ENCODE data around the gene PSD2.

Gene PSD2

GRCh38 chr5:139812836-139813805 lies 17.5 kb downstream of the PSD2 start:
- no peak for DNase-seq (ENCODE audit: low read depth)

DNA sequence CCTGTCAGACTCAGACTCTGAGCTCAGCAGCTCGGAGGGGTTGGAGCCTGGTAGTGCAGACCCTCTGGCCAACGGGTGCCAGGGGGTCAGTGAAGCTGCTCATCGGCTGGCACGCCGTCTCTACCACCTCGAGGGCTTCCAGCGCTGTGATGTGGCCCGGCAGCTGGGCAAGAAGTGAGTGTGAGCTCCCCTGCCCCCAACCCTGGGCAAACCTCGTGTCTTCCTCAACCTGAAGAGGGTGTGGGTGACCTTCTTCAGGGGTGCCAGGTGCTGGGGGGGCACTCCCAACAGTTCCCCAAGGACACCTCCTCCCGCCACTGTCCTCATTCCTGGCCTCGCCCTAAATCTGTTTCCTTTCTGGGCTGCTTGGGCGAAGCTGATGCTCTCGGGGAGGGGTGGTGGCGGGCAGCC lies 18.6 kb downstream of the PSD2 start:
- no peak for DNase-seq (ENCODE audit: low read depth)

DNA sequence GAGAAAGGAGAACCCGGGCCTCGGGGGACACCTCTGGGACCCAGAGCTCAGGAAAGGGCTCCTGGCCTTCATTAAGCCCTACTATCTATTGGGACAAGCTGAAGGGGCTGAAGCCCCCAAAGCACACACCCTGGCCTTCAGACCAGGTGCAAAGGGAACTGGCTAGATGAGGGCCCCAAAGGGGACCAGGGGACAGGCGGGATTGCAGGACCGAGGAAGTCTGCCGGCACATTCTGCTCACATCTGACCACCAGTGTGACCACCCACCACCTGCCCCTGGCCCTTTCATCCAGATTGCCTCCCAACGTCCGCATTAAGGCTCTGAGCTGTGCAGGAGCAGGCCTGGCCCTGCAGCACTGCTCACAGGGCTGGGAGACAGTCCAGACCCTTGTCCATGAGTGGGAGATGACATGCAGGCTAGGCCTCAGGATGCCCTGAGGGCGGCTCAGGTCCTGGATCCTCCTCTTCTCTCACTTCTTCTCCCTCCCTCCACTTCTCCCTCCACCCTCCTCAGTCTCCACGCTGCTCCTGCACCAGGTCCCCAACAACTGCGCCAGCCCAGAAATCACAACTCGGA lies 19.2 kb downstream of the PSD2 start:
- no peak for DNase-seq (ENCODE audit: low read depth)

- no peak for DNase-seq (ENCODE audit: low read depth)
Observed at GRCh38 chr5:139816566-139816965, 21.0 kb downstream of the PSD2 start.

GRCh38 chr5:139817362-139817761 lies 21.8 kb downstream of the PSD2 start:
- DNase-seq (ENCODE audit: low read depth): no peak

- no peak for DNase-seq (ENCODE audit: low read depth)
Observed at GRCh38 chr5:139817970-139818369, 22.4 kb downstream of the PSD2 start.

DNA sequence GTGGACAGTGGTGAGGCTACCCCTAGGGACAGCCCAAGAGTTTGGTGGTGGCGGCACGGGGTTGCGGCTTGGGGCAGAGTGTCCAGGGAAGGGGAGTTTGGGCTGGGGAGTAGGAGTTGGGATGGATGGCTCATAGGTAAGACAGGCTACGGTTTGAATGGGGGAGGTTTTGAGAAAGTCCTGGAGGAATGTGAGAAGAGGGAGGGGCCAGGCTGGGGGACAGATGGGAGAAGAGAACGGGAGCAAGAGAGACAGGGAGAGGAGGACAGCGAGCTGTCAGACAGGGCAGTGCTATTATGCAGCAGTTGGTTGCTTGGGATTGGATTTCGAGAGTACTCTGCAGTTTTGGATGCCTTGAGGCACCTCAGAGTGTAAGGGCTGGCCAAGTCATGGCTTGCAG lies 24.5 kb downstream of the PSD2 start:
- no peak for DNase-seq (ENCODE audit: low read depth)

DNA sequence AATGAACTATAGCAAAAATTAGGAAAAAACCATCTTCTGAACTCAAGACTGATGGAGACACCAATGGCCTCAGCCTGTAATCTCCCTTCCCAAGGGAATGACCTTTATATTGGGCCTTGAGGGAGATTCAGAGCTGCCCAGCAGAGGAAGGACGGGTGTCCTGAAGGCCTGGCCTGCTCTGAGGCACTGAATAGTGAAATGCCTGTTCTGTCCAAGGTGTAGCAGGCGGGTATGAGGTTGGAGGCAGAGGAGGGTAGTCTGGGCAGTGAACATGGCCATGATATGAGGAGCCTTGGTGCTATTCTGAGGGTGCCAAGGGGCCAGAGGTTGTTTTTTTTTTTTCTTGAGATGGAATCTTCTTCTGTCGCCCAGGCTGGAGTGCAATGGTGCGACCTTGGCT lies 25.0 kb downstream of the PSD2 start:
- DNase-seq (ENCODE audit: low read depth): no peak

DNA sequence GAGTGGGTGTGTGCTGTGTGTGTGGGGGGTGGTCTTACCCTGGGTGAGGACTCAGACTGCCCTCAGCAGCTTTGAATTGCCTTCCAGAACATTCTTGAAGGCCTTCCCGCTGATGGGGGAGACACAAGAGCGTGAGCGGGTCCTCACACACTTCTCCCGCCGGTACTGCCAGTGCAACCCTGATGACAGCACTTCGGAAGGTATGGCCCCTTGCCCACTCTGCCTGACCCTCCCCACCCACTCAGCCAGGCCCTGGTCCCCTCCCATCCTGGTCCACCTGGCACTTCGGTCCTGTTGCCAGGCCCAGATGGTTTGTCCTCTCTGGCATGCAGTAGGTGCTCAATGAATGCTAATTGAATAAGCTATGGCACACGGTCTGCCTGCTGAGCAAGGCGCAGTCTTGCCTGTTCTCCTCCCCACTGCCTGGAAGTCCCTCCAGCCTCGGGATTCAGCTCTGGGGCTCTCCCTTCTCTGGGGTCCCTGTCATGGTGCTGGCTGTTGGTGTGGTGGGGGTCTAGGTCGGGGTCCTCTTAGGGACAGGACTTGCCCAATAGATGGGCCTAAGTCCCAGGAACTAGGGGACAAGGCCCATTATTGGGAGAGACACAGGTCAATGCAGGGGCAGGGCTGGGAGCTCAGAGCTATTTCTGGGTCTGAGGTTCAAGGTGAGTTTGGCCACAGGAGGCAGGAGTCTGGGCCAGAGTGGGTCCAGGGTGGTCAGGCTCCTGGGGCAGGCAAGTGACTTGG lies 26.4 kb downstream of the PSD2 start:
- no peak for DNase-seq (ENCODE audit: low read depth)

GRCh38 chr5:139822553-139823425 lies 27.2 kb downstream of the PSD2 start:
- DNase-seq (ENCODE audit: low read depth): no peak

DNA sequence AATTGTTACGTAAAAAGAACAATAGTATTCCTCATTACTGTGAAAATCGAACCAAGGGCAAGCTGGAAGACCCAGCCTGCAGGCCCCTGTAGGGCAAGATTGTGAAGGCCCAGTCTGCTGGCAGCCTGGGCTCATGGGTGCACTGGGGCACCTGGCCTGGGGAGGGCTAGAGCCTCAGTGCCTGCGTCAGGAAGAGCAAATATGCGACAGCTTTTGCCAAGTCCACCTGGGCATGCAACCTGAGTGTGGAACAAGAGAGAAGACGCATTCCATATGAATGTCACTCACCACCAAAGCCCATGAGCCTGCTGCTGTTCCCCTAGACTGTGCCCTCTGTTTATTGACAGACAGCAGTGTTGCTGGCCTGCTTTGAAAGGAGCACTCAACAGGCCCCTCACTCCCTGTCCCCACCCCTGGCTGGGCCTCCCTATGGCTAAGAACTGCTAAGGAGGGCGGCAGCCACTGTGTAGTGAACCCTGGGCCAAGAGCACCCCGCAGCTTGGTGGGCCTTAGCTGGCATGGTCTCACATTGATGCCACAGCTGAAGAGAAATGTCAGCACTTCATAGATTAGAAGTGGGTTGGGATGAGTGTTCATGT lies 28.2 kb downstream of the PSD2 start:
- DNase-seq (ENCODE audit: low read depth): no peak

DNA sequence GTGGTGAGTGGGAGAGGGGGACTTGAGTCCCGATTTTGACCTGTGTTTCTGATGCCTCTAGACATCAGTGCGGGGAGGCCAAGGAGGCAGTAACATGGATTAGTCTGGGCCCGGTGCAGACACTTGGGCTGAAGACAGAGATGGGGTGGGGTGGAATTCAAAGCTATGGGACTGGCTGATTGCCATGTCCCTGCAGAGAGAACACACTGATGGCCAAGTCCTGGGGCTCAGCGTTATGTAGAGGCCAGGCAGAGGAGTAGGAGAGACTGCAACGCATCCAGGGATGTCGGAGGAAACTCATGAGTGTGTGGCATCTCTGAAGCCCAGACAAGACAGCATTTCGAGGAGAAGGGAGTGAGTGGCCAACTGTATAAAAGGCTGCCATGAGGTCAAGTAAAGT lies 30.1 kb downstream of the PSD2 start:
- DNase-seq (ENCODE audit: low read depth): no peak

DNA sequence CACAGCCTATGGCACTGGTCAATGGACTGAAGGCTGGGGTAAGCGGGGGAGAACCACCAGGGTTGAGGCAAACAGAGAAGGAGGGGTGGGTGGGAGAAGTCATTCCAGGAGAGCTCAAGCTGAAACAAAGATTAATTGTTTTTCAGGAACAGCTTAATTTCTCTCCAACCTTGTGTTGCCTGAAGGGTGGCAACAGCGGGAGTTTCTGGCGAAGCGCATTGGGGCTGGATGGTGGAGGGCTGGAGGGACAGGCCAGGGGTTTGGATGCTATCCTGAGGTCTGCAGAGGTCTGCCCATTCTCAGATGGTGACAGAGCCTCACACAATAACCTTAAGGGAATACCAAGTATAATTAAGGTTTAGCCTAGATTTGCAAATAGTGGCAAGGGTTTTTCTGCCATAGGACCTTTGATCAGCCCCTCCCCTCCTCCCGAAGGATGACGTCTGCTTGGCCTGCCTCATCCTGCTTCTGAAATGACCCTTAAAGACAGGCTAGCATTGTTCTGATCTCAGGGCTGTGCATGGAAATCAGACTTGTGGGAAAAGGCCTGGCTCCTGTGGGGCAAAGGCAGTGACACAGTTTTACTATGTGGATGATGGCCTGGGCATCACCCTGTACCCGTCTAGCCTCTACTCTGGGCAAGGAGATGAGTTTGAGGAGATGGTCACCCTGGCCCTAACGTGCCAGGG lies 32.7 kb downstream of the PSD2 start:
- DNase-seq (ENCODE audit: low read depth): no peak

DNA sequence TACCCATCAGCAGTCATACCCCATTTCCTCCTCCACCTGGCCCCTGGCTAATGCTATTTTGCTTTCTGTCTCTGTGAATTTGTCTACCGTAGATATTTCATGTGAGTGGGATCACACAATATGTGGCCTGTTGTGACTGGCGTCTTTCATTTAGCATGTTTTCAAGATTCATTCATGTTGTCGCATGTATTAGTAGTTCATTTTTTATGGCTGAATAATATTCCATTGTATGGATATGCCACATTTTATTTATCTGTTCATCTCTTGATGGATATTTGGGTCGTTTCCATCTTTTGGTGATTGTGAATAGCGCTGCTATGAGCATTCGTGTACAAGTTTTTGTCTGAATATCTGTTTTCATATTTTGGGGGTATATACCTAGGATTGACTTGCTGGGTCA lies 33.9 kb downstream of the PSD2 start:
- DNase-seq (ENCODE audit: low read depth): no peak

DNA sequence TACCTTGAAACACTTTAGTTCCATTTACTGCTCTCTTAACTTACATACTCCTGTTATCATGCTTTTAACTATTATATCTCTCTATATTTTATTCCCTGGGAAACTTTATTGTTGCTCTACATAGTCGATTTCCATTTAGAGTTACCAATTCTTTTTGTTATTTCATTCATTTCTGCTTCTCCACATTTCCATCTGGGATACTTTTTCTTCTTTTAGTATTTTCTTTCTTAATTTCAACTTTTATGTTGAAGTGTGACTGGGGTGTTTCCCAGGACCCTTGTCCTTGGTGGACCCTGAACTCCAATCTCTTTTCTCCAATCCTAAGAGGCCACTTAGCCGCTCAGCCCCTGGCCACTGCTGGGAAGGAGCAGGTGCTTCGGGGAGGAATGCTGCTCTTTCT lies 36.0 kb downstream of the PSD2 start:
- no peak for DNase-seq (ENCODE audit: low read depth)

DNA sequence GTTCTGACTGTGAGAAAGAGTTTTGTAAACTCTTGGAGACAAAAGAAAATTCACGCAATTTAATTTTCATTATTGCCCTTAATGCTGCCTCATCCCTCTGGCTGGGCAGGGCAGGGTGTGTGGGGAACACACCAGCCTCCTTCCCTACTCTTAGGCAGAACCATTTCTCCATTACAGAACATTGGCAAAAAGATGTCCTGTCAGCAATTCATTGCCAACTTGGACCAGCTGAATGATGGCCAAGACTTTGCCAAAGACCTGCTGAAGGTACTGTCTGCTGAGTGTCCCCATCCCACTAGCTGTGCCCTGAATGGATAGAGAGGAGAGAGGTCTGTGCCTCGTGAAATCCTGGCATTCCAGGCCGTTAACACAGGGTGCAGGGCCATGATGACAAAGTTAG lies 37.9 kb downstream of the PSD2 start:
- no peak for DNase-seq (ENCODE audit: low read depth)

DNA sequence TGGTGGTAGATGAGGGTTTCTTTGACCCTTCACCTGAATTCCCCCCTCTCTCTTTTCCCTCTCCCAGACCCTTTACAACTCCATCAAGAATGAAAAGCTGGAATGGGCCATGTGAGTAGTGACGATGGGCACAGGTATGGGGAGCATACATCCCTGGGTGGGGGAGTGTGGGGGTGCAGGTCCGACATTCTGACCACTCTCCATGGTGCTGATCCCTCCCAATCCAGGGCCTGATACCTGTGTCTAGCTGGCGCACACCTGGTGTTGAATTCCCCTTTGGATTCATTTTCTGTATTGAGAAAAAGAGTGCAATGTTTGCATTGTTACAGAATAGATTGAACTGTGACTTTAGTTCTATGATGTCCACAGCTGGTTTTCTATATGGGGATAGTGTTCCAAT lies 40.0 kb downstream of the PSD2 start:
- DNase-seq (ENCODE audit: low read depth): no peak

GRCh38 chr5:139836469-139837208 lies 41.0 kb downstream of the PSD2 start:
- DNase-seq (ENCODE audit: low read depth): no peak

DNA sequence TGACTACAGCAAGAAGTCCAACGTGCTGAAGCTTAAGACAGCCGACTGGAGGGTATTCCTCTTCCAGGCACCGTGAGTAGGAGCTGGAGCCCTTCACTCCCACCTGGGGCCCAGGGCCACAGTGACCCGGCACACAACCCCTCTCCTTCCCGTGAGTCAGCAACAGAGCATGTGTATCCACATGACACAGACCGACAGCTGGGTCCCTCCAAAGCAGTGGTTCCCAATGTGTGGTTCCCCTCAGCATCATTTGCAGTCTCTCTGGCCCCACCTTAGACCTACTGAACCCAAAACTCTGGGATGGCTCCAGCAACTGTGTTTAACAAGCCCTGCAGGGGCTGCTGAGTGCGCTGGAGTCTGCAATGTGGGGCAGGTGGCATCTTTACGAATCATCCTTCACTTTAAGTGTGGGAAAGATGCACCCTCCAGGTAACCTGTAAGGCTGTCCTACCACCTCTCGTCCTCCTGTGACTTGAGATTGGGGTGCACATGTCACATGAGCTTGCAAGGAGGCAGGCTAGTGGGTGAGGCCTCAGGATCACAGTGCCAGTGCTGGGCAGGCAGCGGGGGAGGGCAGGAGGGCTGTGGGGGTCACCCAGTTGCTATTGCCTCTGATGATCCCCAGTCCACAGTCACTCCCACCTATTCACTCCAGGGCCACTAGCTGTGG lies 42.2 kb downstream of the PSD2 start:
- DNase-seq (ENCODE audit: low read depth): no peak
